ENCODE measurements around the gene FCHO2. TPM values are rescaled to one million over a fixed set of nuclear protein-coding genes. Genes with fewer than 3 reads are reported as not detected.

FCHO2 gene
- total RNA-seq, 1 experiment from 2014 or later, result 5.8 TPM

DNA sequence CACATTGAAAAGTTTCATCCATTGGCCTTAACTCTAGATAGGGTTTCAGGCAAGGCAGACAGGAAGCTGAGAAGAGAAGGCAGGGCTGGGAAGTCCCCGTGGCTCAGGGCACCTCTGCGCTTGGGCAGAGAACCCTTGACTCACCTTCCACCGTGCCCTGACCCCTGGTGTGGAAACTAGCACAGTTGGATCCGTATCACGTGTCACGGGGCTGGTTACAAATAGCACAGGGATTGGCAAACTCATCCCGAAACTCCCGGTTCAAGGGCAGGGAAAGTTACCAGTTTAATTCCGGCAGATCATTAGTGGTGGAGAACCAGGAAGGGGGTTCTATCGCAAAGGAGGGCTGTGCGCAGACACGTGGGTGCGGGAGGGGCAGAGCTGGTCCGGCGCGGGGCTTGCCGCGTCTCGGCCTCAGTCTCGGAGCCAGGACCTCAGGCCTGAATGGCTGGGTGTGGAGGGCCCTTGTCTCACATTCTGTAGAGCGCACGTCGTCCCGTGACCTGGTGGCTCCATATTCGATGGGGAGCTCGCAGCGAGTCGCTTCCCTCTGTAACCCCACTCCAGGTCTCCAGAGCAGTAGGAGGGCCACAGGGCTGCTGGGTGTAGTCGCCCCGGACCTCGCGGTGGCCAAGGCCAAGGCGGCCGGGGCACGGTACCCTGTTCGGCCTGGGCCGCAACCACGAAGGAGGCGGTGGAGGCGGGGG, 163.8 kb downstream of the FCHO2 start:
- Histone ChIP-seq H4K91ac (ENCODE audit: insufficient read length, low read depth, low read length) (no peak overlapping the region), H3K18ac (ENCODE audit: insufficient read length, low read depth, low read length) (no peak overlapping the region), H2BK20ac (ENCODE audit: low read depth, low read length, poor library complexity, severe bottlenecking) (no peak overlapping the region), H3K4me2 (ENCODE audit: insufficient read depth, insufficient read length, low read length) (peak overlapping the region; percentile 48), H3K14ac (ENCODE audit: insufficient read depth, low read length) (peak overlapping the region; percentile 38), H3K23ac (ENCODE audit: insufficient read length, low read depth, low read length) (no peak overlapping the region), H4K8ac (replicated peaks; ENCODE audit: insufficient read length, low read depth, low read length) (peak overlapping the region; percentile 36), H2BK12ac (ENCODE audit: insufficient read length, low read depth, low read length) (no peak overlapping the region), H2AK5ac (ENCODE audit: insufficient read length, low read length) (no peak overlapping the region), H2BK120ac (ENCODE audit: low read depth, low read length, poor library complexity, severe bottlenecking) (no peak overlapping the region), H3T11ph (ENCODE audit: low read length) (no peak overlapping the region), H3K9ac (ENCODE audit: extremely low read depth, insufficient read length, low read length) (no peak overlapping the region), H3K23me2 (ENCODE audit: insufficient read length, low read depth, low read length, poor library complexity, severe bottlenecking) (peaks cover 10% of the 10 kb centered on the region), H4K5ac (ENCODE audit: insufficient read length, low read depth, low read length) (no peak overlapping the region), H3K79me1 (ENCODE audit: insufficient read depth, low read depth, low read length, poor library complexity, severe bottlenecking) (no peaks in the 10 kb centered on the region), H3K9me3 (ENCODE audit: control insufficient read depth, low read depth, low read length) (no peaks in the 10 kb centered on the region), H3K79me2 (ENCODE audit: insufficient read depth, low read length) (no peaks in the 10 kb centered on the region), H2AFZ (ENCODE audit: low read length) (no peak overlapping the region), H3K4ac (ENCODE audit: low read depth, low read length) (no peak overlapping the region), H2BK15ac (ENCODE audit: low read depth, low read length) (no peak overlapping the region), H3K4me1 (ENCODE audit: insufficient read depth, low read length) (no peaks in the 10 kb centered on the region), H3K27me3 (ENCODE audit: insufficient read depth, low read length) (peaks cover 16% of the 10 kb centered on the region; the same call in 1 of the 2 replicates), H4K20me1 (ENCODE audit: control insufficient read depth, insufficient read depth, insufficient read length) (no peaks in the 10 kb centered on the region), H2BK5ac (ENCODE audit: insufficient read length, low read length) (no peak overlapping the region), H3K56ac (ENCODE audit: insufficient read length, low read depth, low read length) (no peak overlapping the region), H3K27ac (ENCODE audit: insufficient read length, low read depth, low read length) (no peak overlapping the region)
- peak overlapping the region; percentile 58 to 73 for H3K4me3 Mint-ChIP-seq
- H3K9me3 Mint-ChIP-seq, result peaks cover 0 to 3% of the 10 kb centered on the region in 2 experiments; a peak in 1 of 5 replicates
- H3K27me3 Mint-ChIP-seq (ENCODE audit: low read depth), result peaks cover 68% of the 10 kb centered on the region
- H3K36me3 Mint-ChIP-seq (ENCODE audit: insufficient read depth in 1 of 3, low read depth in 3 of 3), result no peaks in the 10 kb centered on the region; a peak in 1 of 7 replicates
- H3K4me1 Mint-ChIP-seq, result peaks cover 20 to 24% of the 10 kb centered on the region in 2 experiments
- peak; percentile 62 for DNase-seq
- no peak overlapping the region for H3K27ac Mint-ChIP-seq
- TF ChIP-seq, protein P1, sequence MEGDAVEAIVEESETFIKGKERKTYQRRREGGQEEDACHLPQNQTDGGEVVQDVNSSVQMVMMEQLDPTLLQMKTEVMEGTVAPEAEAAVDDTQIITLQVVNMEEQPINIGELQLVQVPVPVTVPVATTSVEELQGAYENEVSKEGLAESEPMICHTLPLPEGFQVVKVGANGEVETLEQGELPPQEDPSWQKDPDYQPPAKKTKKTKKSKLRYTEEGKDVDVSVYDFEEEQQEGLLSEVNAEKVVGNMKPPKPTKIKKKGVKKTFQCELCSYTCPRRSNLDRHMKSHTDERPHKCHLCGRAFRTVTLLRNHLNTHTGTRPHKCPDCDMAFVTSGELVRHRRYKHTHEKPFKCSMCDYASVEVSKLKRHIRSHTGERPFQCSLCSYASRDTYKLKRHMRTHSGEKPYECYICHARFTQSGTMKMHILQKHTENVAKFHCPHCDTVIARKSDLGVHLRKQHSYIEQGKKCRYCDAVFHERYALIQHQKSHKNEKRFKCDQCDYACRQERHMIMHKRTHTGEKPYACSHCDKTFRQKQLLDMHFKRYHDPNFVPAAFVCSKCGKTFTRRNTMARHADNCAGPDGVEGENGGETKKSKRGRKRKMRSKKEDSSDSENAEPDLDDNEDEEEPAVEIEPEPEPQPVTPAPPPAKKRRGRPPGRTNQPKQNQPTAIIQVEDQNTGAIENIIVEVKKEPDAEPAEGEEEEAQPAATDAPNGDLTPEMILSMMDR (conservative IDR thresholded peaks at IDR 0.05), result no peak
- no CpG with 5 or more reads among the region's 40 CpGs for WGBS (ENCODE audit: extremely low coverage, insufficient read length, low lambda C conversion rate)
